H1 (cell line): ENCODE data around the gene KREMEN1. TPM values are rescaled to one million over a fixed set of nuclear protein-coding genes. Genes with fewer than 3 reads are reported as not detected.

Source experiments
- BACH1 ChIP-seq: IDR thresholded peaks from 2 replicates; pipeline ENCODE4 v1.6.1; 2012; ENCODE audit warnings: low read length, improper control_type of control experiment
- CTCF ChIP-seq, 3 experiments: IDR thresholded peaks; 1 replicate in 2 of 3; 2 replicates in 1 of 3; pipeline versions ENCODE4 v1.5.1 to v1.6.1; 2011; ENCODE audit warnings: low read length in 3 of 3, mild to moderate bottlenecking in 3 of 3, inconsistent platforms in 2 of 3, low read depth in 1 of 3, moderate library complexity in 1 of 3; ENCODE audit not compliant: insufficient read depth in 1 of 3; ENCODE audit errors: control extremely low read depth in 1 of 3
- polyA plus RNA-seq, 7 experiments: library from polyadenylated mRNA; depleted of rRNA in 3 of 7; stranded (reverse) in 5 of 7; unstranded in 2 of 7; fragments of >200 nt in 5 of 7; fragments of 200-250 nt in 2 of 7; gene quantifications; 1 replicate in 5 of 7; 2 replicates in 1 of 7; 4 replicates in 1 of 7; pipeline versions ENCODE4 v1.2.1 to v1.2.3, GENCODE V29; 2011 to 2013; ENCODE audit warnings: missing spikeins in 2 of 7, mixed read lengths in 2 of 7
- total RNA-seq: library from RNA; stranded (reverse); fragmentation: NEBNext Ultra II Directional; extraction: Animal tissue kit (Norgen Biotek cat#: 25700); gene quantifications from 2 replicates; pipeline ENCODE4 v1.2.1, GENCODE V29; 2021

Gene KREMEN1
- total and polyA plus RNA-seq, 2 of the 8 experiments (the other 6 are each of a cell fraction or from before 2014, with no cell fraction given), result 2.1 to 3.2 TPM

GRCh38 chr22:29080106-29080975 is 7.5 kb downstream of the KREMEN1 start (continued):
- TF ChIP-seq CTCF (IDR thresholded peaks at IDR 0.05; ENCODE audit: control extremely low read depth in 1 of 3, insufficient read depth in 1 of 3, low read depth in 1 of 3, low read length in 3 of 3), result no peak
- no peak for TF ChIP-seq BACH1
